WTC11 (cell line): ENCODE results near the gene YTHDC1. TPM values are rescaled to one million over a fixed set of nuclear protein-coding genes. Genes with fewer than 3 reads are reported as not detected.

Source experiments
- ATAC-seq: fragments of 200-7000 bp; cut with Tn5 transposase; 2 replicates; pipeline ENCODE4 v1.10.0; 2021; ENCODE audit warnings: mild to moderate bottlenecking, moderate library complexity
- CTCF ChIA-PET: fragments of 300-600 bp; sonication (Branson Sonifier 250); formaldehyde crosslinking; loops from one replicate; lab custom pipeline; 2021; ENCODE audit warnings: antibody characterized with exemption; lab: Charles Lee
- POLR2A ChIA-PET: fragments of 350-600 bp; sonication (Branson Sonifier 250); formaldehyde crosslinking; loops from one replicate; lab custom pipeline; 2021; ENCODE audit warnings: antibody characterized with exemption; lab: Charles Lee
- DNase-seq: peaks from one replicate; pipeline ENCODE4 v3.0.0; 2021; ENCODE audit warnings: low spot score
- H3K27ac Mint-ChIP-seq: 2 replicates; pipeline ENCODE4 v1.8.0; 2021; ENCODE audit warnings: mixed read lengths
- H3K27me3 Mint-ChIP-seq: 2 replicates; pipeline ENCODE4 v1.8.0; 2021; ENCODE audit warnings: low read depth, mild to moderate bottlenecking, moderate library complexity, mixed read lengths
- H3K36me3 Mint-ChIP-seq: 2 replicates; pipeline ENCODE4 v1.8.0; 2021; ENCODE audit warnings: mixed read lengths
- H3K4me1 Mint-ChIP-seq: 2 replicates; pipeline ENCODE4 v1.8.0; 2022; ENCODE audit warnings: mixed read lengths
- H3K4me3 Mint-ChIP-seq: 2 replicates; pipeline ENCODE4 v1.8.0; 2021; ENCODE audit warnings: mild to moderate bottlenecking, moderate library complexity, mixed read lengths
- H3K9me3 Mint-ChIP-seq: 2 replicates; pipeline ENCODE4 v1.8.0; 2021; ENCODE audit warnings: mixed read lengths
- EMX1 ChIP-seq: fragments of 250-450 bp; sonication (Bioruptor Pico); IDR thresholded peaks from 2 replicates; pipeline ENCODE4 v1.8.0; 2021; ENCODE audit warnings: mild to moderate bottlenecking
- FOXJ3 ChIP-seq: sonication (generic); formaldehyde crosslinking; IDR thresholded peaks from 2 replicates; pipeline ENCODE4 v1.9.0; 2021; ENCODE audit warnings: missing genetic modification reagents, mild to moderate bottlenecking, borderline replicate concordance
- FOXP1 ChIP-seq: sonication (generic); formaldehyde crosslinking; IDR thresholded peaks from 2 replicates; pipeline ENCODE4 v1.8.0; 2022; ENCODE audit warnings: missing genetic modification reagents, mild to moderate bottlenecking, moderate library complexity, borderline replicate concordance
- GABPB1 ChIP-seq: sonication (generic); formaldehyde crosslinking; IDR thresholded peaks from 2 replicates; pipeline ENCODE4 v1.8.1; 2023; ENCODE audit warnings: mild to moderate bottlenecking, missing genetic modification reagents
- HMGA2 ChIP-seq: fragments of 250-450 bp; sonication (Bioruptor Pico); IDR thresholded peaks from 2 replicates; pipeline ENCODE4 v1.4.0; 2021; ENCODE audit warnings: mild to moderate bottlenecking, moderate library complexity
- IRF2 ChIP-seq: sonication (generic); formaldehyde crosslinking; IDR thresholded peaks from 2 replicates; pipeline ENCODE4 v1.8.0; 2022; ENCODE audit warnings: low read depth, missing genetic modification reagents, borderline replicate concordance
- NFYB ChIP-seq: sonication (generic); formaldehyde crosslinking; conservative IDR thresholded peaks from 2 replicates; pipeline ENCODE4 v1.8.0; 2022; ENCODE audit warnings: low read depth, missing genetic modification reagents
- OVOL2 ChIP-seq: fragments of 250-450 bp; sonication (Bioruptor Pico); IDR thresholded peaks from 2 replicates; pipeline ENCODE4 v1.9.0; 2021; ENCODE audit warnings: mild to moderate bottlenecking, borderline replicate concordance
- SMAD3 ChIP-seq: sonication (generic); formaldehyde crosslinking; IDR thresholded peaks from 2 replicates; pipeline ENCODE4 v1.8.0; 2022; ENCODE audit warnings: missing genetic modification reagents, mild to moderate bottlenecking, borderline replicate concordance
- TCF7 ChIP-seq: sonication (generic); formaldehyde crosslinking; IDR thresholded peaks from 2 replicates; pipeline ENCODE4 v1.8.0; 2022; ENCODE audit warnings: mild to moderate bottlenecking, low read depth, missing genetic modification reagents, moderate library complexity
- TEAD1 ChIP-seq: sonication (generic); formaldehyde crosslinking; IDR thresholded peaks from 2 replicates; pipeline ENCODE4 v1.8.0; 2022; ENCODE audit warnings: mild to moderate bottlenecking, missing genetic modification reagents
- ZNF396 ChIP-seq: fragments of 250-450 bp; sonication (Bioruptor Pico); IDR thresholded peaks from 2 replicates; pipeline ENCODE4 v1.8.0; 2021; ENCODE audit warnings: mild to moderate bottlenecking, moderate library complexity, borderline replicate concordance
- ZNF671 ChIP-seq: fragments of 250-450 bp; sonication (Bioruptor Pico); IDR thresholded peaks from 2 replicates; pipeline ENCODE4 v1.8.0; 2021; ENCODE audit warnings: mild to moderate bottlenecking
- total RNA-seq: library from RNA; stranded (reverse); gene quantifications from 3 replicates; pipeline ENCODE4 v1.2.3, GENCODE V29; 2021
- TF ChIP-seq, protein P1 (sequence below): fragments of 200-600 bp; IDR thresholded peaks from 2 replicates; pipeline ENCODE4 v1.8.0; 2022; ENCODE audit warnings: antibody characterized with exemption
- TF ChIP-seq, protein P2 (sequence below): sonication (generic); formaldehyde crosslinking; IDR thresholded peaks from 2 replicates; pipeline ENCODE4 v1.8.0; 2022; ENCODE audit warnings: mild to moderate bottlenecking, missing genetic modification reagents
- TF ChIP-seq, protein P3 (sequence below): fragments of 250-450 bp; sonication (Bioruptor Pico); conservative IDR thresholded peaks from 2 replicates; pipeline ENCODE4 v1.9.0; 2021; ENCODE audit warnings: mild to moderate bottlenecking
- TF ChIP-seq, protein P4 (sequence below): sonication (generic); formaldehyde crosslinking; IDR thresholded peaks from 2 replicates; pipeline ENCODE4 v1.8.1; 2022; ENCODE audit warnings: mild to moderate bottlenecking, moderate library complexity, missing genetic modification reagents
- TF ChIP-seq, protein P5 (sequence below): fragments of 250-450 bp; sonication (Bioruptor Pico); IDR thresholded peaks from 2 replicates; pipeline ENCODE4 v1.8.0; 2021; ENCODE audit warnings: mild to moderate bottlenecking

The YTHDC1 gene
- total RNA-seq, 1 experiment from 2014 or later: 118 TPM

DNA sequence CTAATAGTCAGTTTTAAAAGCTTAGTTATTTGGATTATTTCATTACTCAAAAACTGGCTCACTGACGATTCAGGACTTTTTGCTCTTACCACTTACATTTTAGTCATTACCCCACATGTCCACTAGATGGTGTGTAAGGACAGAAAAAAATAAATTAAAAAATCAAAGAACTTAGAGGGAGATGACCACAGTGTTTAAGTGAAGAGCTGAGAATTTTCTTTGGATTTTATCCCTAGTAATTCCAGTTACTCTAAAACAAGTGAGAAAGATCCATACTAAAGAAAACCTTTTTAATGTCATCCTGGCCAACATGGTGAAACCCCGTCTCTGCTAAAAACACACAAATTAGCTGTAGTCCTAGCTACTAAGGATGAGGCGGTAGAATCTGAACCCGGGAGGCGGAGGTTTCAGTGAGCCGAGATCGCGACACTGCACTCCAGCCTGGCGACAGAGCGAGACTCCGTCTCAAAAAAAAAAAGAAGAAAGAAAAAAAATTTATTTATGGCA is 78.0 kb downstream of the YTHDC1 start:
- DNase-seq: peak; percentile 32
- TF ChIP-seq ZNF671: no peak
- TF ChIP-seq, protein P1, sequence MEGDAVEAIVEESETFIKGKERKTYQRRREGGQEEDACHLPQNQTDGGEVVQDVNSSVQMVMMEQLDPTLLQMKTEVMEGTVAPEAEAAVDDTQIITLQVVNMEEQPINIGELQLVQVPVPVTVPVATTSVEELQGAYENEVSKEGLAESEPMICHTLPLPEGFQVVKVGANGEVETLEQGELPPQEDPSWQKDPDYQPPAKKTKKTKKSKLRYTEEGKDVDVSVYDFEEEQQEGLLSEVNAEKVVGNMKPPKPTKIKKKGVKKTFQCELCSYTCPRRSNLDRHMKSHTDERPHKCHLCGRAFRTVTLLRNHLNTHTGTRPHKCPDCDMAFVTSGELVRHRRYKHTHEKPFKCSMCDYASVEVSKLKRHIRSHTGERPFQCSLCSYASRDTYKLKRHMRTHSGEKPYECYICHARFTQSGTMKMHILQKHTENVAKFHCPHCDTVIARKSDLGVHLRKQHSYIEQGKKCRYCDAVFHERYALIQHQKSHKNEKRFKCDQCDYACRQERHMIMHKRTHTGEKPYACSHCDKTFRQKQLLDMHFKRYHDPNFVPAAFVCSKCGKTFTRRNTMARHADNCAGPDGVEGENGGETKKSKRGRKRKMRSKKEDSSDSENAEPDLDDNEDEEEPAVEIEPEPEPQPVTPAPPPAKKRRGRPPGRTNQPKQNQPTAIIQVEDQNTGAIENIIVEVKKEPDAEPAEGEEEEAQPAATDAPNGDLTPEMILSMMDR: peak; percentile 63
- ATAC-seq: peak; percentile 71
- ChIA-PET POLR2A (interaction anchor here (1.4 kb wide), 1 partner anchor 33 kb away, joined by 3 read pairs; no protein-coding TSS in a partner anchor), CTCF (interaction anchor here (0.6 to 2.4 kb wide), 25 partner anchors 12 to 634 kb away, joined by 3 to 28 read pairs (median 4); partner anchors contain the start of gene YTHDC1)
- H3K27me3 Mint-ChIP-seq: 0 out of 2 replicates have a peak, but pooled peaks cover 6% of the 10 kb centered on the region
- H3K4me3 Mint-ChIP-seq: peak overlapping the region; percentile 68
- peaks cover 33% of the 10 kb centered on the region for H3K4me1 Mint-ChIP-seq
- peaks cover 46% of the 10 kb centered on the region for H3K36me3 Mint-ChIP-seq
- H3K27ac Mint-ChIP-seq: peak overlapping the region; percentile 97
- peaks cover 49% of the 10 kb centered on the region for H3K9me3 Mint-ChIP-seq

DNA sequence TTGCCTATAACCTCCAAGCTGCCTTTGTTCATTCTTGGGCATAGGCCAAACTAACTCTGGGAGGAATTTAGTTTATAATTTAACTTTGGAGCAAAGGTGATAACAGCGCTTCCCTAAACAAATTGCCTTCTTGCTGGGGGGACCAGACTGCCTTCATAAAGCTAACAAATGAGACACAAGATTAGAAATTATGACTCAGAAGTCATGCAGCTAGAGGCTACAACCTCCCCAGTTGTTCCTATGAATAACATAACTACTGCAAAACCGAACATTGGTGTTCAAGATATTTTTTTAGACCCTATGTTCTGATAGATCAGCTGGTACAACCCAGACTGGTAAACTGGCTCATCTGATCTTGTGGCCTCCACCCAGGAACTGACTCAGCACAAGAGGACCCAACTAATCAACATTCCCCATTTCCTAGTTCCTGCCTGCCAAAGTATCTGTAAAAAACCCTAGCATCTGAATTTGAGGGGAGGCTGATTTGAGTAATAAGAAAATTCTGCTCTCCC is 82.4 kb downstream of the YTHDC1 start:
- ChIA-PET CTCF (no interaction called here), POLR2A (no interaction called here)
- H3K27ac Mint-ChIP-seq: no peak overlapping the region
- H3K4me1 Mint-ChIP-seq: peaks cover 9% of the 10 kb centered on the region
- no peak for TF ChIP-seq ZNF396 (CRISPR knock-in tag)
- no peak for TF ChIP-seq FOXP1 (CRISPR knock-in tag)
- TF ChIP-seq GABPB1 (CRISPR knock-in tag): no peak
- no peak for TF ChIP-seq NFYB (CRISPR knock-in tag)
- TF ChIP-seq, protein P2, sequence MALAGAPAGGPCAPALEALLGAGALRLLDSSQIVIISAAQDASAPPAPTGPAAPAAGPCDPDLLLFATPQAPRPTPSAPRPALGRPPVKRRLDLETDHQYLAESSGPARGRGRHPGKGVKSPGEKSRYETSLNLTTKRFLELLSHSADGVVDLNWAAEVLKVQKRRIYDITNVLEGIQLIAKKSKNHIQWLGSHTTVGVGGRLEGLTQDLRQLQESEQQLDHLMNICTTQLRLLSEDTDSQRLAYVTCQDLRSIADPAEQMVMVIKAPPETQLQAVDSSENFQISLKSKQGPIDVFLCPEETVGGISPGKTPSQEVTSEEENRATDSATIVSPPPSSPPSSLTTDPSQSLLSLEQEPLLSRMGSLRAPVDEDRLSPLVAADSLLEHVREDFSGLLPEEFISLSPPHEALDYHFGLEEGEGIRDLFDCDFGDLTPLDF (CRISPR knock-in tag): no peak
- no peak for TF ChIP-seq IRF2 (CRISPR knock-in tag)
- no peaks in the 10 kb centered on the region for H3K27me3 Mint-ChIP-seq
- no peak overlapping the region for H3K4me3 Mint-ChIP-seq
- DNase-seq: no peak
- H3K36me3 Mint-ChIP-seq: peaks cover 52% of the 10 kb centered on the region
- ATAC-seq: no peak
- H3K9me3 Mint-ChIP-seq: peaks cover 61% of the 10 kb centered on the region

DNA sequence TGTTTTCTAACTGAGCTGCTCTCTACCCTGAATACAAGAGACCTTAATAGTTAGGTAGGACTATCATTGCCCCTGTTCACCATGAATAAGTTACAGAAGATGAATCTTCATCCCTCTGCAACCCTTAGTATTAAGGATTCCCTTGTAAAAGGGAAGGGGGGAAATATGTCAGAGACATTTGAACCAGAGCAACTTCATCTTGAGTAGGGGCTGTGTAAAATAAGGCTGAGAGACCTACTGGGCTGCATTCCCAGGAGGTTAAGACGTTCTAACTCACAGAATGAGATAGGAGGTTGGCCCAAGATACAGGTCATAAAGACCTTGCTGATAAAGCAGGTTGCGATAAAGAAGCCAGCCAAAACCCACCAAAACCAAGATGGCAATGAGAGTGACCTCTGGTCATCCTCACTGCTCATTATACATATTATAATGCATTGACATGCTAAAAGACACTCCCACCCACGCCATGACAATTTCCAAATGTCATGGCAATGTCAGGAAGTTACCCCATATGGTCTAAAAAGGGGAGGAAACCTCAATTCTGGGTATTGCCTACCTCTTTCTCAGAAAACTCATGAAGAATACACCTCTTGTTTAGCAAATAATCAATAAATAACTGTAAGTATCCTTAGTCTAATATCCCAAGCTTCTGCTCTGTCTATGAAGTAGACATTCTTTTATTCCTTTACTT is 84.9 kb downstream of the YTHDC1 start:
- Mint-ChIP-seq H3K27me3 (no peaks in the 10 kb centered on the region), H3K9me3 (peaks cover 58% of the 10 kb centered on the region), H3K4me3 (no peak overlapping the region), H3K4me1 (0 out of 2 replicates have a peak, but pooled peaks cover 4% of the 10 kb centered on the region), H3K27ac (no peak overlapping the region), H3K36me3 (peaks cover 34% of the 10 kb centered on the region)
- TF ChIP-seq, protein P3, sequence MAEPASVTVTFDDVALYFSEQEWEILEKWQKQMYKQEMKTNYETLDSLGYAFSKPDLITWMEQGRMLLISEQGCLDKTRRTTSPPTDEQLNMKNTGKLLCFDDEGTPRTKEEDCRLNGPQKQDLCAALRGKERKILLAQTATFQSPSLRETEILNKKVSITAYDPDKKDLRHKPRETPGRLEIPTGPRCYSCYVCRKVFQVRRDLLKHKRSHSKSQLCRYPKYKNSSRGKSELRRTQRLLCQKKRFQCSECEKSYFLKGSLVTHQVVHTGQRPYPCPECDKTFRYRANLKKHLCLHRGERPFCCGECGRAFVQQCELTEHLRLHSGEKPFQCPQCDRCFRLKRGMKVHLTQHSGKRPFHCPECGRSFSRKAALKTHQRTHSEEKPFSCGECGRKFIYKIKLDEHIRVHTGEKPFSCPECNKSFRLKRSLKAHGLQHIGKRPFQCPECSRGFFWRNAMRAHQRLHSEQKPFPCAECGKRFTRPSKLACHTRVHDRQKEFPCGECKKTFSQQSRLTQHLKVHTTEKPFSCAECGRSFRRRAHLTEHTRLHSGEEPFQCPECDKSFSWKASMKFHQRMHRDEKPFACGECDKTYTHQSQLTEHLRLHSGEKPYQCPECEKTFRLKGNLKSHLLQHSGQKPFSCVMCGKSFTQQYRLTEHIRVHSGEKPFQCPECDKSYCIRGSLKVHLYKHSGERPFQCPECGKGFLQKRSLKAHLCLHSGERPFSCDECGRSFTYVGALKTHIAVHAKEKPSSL (CRISPR knock-in tag): no peak
- TF ChIP-seq, protein P2 (CRISPR knock-in tag): no peak
- TF ChIP-seq TCF7 (CRISPR knock-in tag) (no peak), TEAD1 (CRISPR knock-in tag) (no peak), HMGA2 (CRISPR knock-in tag) (no peak), FOXP1 (CRISPR knock-in tag) (no peak), SMAD3 (no peak), OVOL2 (CRISPR knock-in tag) (no peak), EMX1 (no peak), FOXJ3 (CRISPR knock-in tag) (no peak), NFYB (CRISPR knock-in tag) (no peak), GABPB1 (CRISPR knock-in tag) (no peak)
- TF ChIP-seq, protein P4, sequence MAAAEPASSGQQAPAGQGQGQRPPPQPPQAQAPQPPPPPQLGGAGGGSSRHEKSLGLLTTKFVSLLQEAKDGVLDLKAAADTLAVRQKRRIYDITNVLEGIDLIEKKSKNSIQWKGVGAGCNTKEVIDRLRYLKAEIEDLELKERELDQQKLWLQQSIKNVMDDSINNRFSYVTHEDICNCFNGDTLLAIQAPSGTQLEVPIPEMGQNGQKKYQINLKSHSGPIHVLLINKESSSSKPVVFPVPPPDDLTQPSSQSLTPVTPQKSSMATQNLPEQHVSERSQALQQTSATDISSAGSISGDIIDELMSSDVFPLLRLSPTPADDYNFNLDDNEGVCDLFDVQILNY (CRISPR knock-in tag): no peak
- TF ChIP-seq, protein P5, sequence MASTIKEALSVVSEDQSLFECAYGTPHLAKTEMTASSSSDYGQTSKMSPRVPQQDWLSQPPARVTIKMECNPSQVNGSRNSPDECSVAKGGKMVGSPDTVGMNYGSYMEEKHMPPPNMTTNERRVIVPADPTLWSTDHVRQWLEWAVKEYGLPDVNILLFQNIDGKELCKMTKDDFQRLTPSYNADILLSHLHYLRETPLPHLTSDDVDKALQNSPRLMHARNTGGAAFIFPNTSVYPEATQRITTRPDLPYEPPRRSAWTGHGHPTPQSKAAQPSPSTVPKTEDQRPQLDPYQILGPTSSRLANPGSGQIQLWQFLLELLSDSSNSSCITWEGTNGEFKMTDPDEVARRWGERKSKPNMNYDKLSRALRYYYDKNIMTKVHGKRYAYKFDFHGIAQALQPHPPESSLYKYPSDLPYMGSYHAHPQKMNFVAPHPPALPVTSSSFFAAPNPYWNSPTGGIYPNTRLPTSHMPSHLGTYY (CRISPR knock-in tag): no peak
- ATAC-seq (no peak), DNase-seq (no peak)
- POLR2A ChIA-PET: no interaction called here
- CTCF ChIA-PET: no interaction called here
